WI38 (cell line): Measurements from ENCODE around the gene PARD3.
"Not testable (repeated sequence)": the region's sequence is repeated elsewhere in the genome, so short reads cannot be mapped to it uniquely, and the experiment has no call there.

ENCODE experiments used
- H3K4me3 ChIP-seq: 2 replicates; pipeline ENCODE4 v1.5.1; 2011; ENCODE audit warnings: low read depth, mild to moderate bottlenecking, control low read depth, low read length
- CTCF ChIP-seq: IDR thresholded peaks from 2 replicates; pipeline ENCODE4 v1.5.1; 2012; ENCODE audit warnings: low read depth, mild to moderate bottlenecking, control low read depth, low read length

The PARD3 gene

GRCh38 chr10:34078745-34079470 lies 736.2 kb downstream of the PARD3 start:
- no peak for TF ChIP-seq CTCF
- H3K4me3 ChIP-seq, result no peak overlapping the region

- H3K4me3 ChIP-seq, result no peak overlapping the region
- TF ChIP-seq CTCF, result no peak
Observed at GRCh38 chr10:34078017-34078744, 736.9 kb downstream of the PARD3 start.

- TF ChIP-seq CTCF, result no peak
- no peak overlapping the region for H3K4me3 ChIP-seq
Observed at GRCh38 chr10:34076443-34076842, 738.7 kb downstream of the PARD3 start.

- TF ChIP-seq CTCF, result no peak
Observed at GRCh38 chr10:34075254-34075926, 739.7 kb downstream of the PARD3 start.

GRCh38 chr10:34074051-34074450 lies 741.0 kb downstream of the PARD3 start:
- no peak for TF ChIP-seq CTCF
- no peak overlapping the region for H3K4me3 ChIP-seq

More at GRCh38 chr10:34075254-34075926, 739.7 kb downstream of the PARD3 start:
- H3K4me3 ChIP-seq, result no peak overlapping the region

GRCh38 chr10:34067741-34068140 lies 747.4 kb downstream of the PARD3 start:
- not testable (repeated sequence) for H3K4me3 ChIP-seq

- no peak overlapping the region for H3K4me3 ChIP-seq
- no peak for TF ChIP-seq CTCF
Observed at GRCh38 chr10:34063592-34063991, 751.5 kb downstream of the PARD3 start.
